Measurements from ENCODE around the gene BRCA1.
"Not testable (repeated sequence)": the region's sequence is repeated elsewhere in the genome, so short reads cannot be mapped to it uniquely, and the experiment has no call there.

BRCA1 gene

GRCh38 chr17:43069368-43069898, 55.7 kb downstream of the BRCA1 start:
- DNase-seq = no peak

GRCh38 chr17:43068570-43069367, 56.4 kb downstream of the BRCA1 start:
- no peak for DNase-seq

- DNase-seq = no peak
These were observed 62.1 kb downstream of the BRCA1 start for GRCh38 chr17:43062984-43063638.

GRCh38 chr17:43056051-43056450, 69.1 kb downstream of the BRCA1 start:
- DNase-seq = no peak

- not testable (repeated sequence) for DNase-seq
These were observed 72.2 kb downstream of the BRCA1 start for GRCh38 chr17:43053008-43053407.

- DNase-seq = no peak
These were observed 73.2 kb downstream of the BRCA1 start for GRCh38 chr17:43051969-43052368.

- no peak for DNase-seq
These were observed 81.1 kb downstream of the BRCA1 start for GRCh38 chr17:43044024-43044423.

GRCh38 chr17:43043307-43043706, 81.9 kb downstream of the BRCA1 start:
- DNase-seq = peak; percentile 28

- DNase-seq = peak; percentile 19
These were observed 83.0 kb downstream of the BRCA1 start for GRCh38 chr17:43042025-43042628.

- DNase-seq = no peak
These were observed 84.5 kb downstream of the BRCA1 start for GRCh38 chr17:43040655-43041054.

GRCh38 chr17:43039646-43040045, 85.5 kb downstream of the BRCA1 start:
- no peak for DNase-seq

GRCh38 chr17:43034894-43035293, 90.3 kb downstream of the BRCA1 start:
- no peak for DNase-seq

GRCh38 chr17:43033948-43034881, 90.9 kb downstream of the BRCA1 start:
- DNase-seq = no peak

- DNase-seq = no peak
These were observed 93.5 kb downstream of the BRCA1 start for GRCh38 chr17:43031666-43032065.

- DNase-seq = no peak
These were observed 94.9 kb downstream of the BRCA1 start for GRCh38 chr17:43030137-43030767.

GRCh38 chr17:43028221-43028861, 96.8 kb downstream of the BRCA1 start:
- DNase-seq = no peak

GRCh38 chr17:43027091-43028032, 97.8 kb downstream of the BRCA1 start:
- no peak for DNase-seq

GRCh38 chr17:43026595-43026994, 98.6 kb downstream of the BRCA1 start:
- no peak for DNase-seq

- no peak for DNase-seq
These were observed 99.2 kb downstream of the BRCA1 start for GRCh38 chr17:43025766-43026537.

Data from fibroblast of skin of back (primary cell).